A673 (cell line): Measurements from ENCODE around the gene CCR6. TPM values are rescaled to one million over a fixed set of nuclear protein-coding genes. Genes with fewer than 3 reads are reported as not detected.

Source experiments
- BruUV-seq: library from RNA; stranded (reverse); fragments of 400-500 nt; replicated peaks from 2 replicates; lab custom pipeline; 2021; lab: Mats Ljungman, UMichigan
- CTCF ChIA-PET: fragments of 300-600 bp; sonication (Branson Sonifier 250); formaldehyde crosslinking; loops from one replicate; lab custom pipeline; 2022; ENCODE audit warnings: antibody characterized with exemption; lab: Charles Lee
- POLR2A ChIA-PET: fragments of 300-600 bp; sonication (Branson Sonifier 250); formaldehyde crosslinking; loops from one replicate; lab custom pipeline; 2022; ENCODE audit warnings: antibody characterized with exemption; ENCODE audit not compliant: low non-redundant PET; lab: Charles Lee
- DNase-seq: peaks from one replicate; pipeline ENCODE4 v3.0.0-alpha.2; 2015; ENCODE audit warnings: low spot score
- H3K27ac ChIP-seq: fragments of 200-600 bp; sonication (generic); 2 replicates; pipeline ENCODE4 v1.5.1; 2016; ENCODE audit warnings: mixed run types, low read depth, mild to moderate bottlenecking, mixed read lengths, antibody characterized with exemption, low read length; ENCODE audit not compliant: poor library complexity, severe bottlenecking
- H3K27me3 ChIP-seq: fragments of 200-600 bp; sonication (generic); replicated peaks from 2 replicates; pipeline ENCODE4 v1.6.1; 2017; ENCODE audit warnings: mixed run types, low read depth, mild to moderate bottlenecking, mixed read lengths, antibody characterized with exemption, low read length; ENCODE audit not compliant: insufficient read depth, poor library complexity
- H3K36me3 ChIP-seq: fragments of 200-600 bp; sonication (generic); 2 replicates; pipeline ENCODE4 v1.6.1; 2016; ENCODE audit warnings: mixed run types, mild to moderate bottlenecking, mixed read lengths, antibody characterized with exemption, low read length; ENCODE audit not compliant: insufficient read depth, poor library complexity, severe bottlenecking
- H3K4me1 ChIP-seq: fragments of 200-600 bp; sonication (generic); 2 replicates; pipeline ENCODE4 v1.6.1; 2017; ENCODE audit warnings: mixed run types, mild to moderate bottlenecking, mixed read lengths, antibody characterized with exemption, low read length; ENCODE audit not compliant: insufficient read depth, poor library complexity, severe bottlenecking
- H3K4me3 ChIP-seq: fragments of 200-600 bp; sonication (generic); 2 replicates; pipeline ENCODE4 v1.5.1; 2016; ENCODE audit warnings: low read depth, mixed run types, mild to moderate bottlenecking, mixed read lengths, low read length; ENCODE audit not compliant: poor library complexity, severe bottlenecking
- H3K9me3 ChIP-seq: fragments of 200-600 bp; sonication (generic); 2 replicates; pipeline ENCODE4 v1.6.1; 2016; ENCODE audit warnings: mixed run types, low read depth, mild to moderate bottlenecking, mixed read lengths, antibody characterized with exemption, low read length; ENCODE audit not compliant: poor library complexity, severe bottlenecking
- EZH2 ChIP-seq: fragments of 200-600 bp; sonication (generic); IDR thresholded peaks from 2 replicates; pipeline ENCODE4 v1.6.1; 2017; ENCODE audit warnings: borderline replicate concordance, low read depth, mild to moderate bottlenecking, mixed read lengths, antibody characterized with exemption, low read length; ENCODE audit not compliant: poor library complexity, severe bottlenecking
- intact Hi-C: fragments of 100-400 bp; cut with micrococcal nuclease; formaldehyde crosslinking; loops from one replicate; pipeline ENCODE4 v1.10.0; 2022; ENCODE audit not compliant: unreplicated experiment
- total RNA-seq: library from RNA; stranded (reverse); gene quantifications from 2 replicates; pipeline ENCODE4 v1.2.3, GENCODE V29; 2021
- TF ChIP-seq, protein P1 (sequence below): fragments of 300-800, 200-600 bp; sonication (generic); conservative IDR thresholded peaks from 2 replicates; pipeline ENCODE4 v1.5.1; 2017; ENCODE audit warnings: low read depth, mild to moderate bottlenecking, antibody characterized with exemption, low read length, moderate library complexity, mixed read lengths

CCR6 gene
- total RNA-seq, 1 experiment from 2014 or later: not detected

DNA sequence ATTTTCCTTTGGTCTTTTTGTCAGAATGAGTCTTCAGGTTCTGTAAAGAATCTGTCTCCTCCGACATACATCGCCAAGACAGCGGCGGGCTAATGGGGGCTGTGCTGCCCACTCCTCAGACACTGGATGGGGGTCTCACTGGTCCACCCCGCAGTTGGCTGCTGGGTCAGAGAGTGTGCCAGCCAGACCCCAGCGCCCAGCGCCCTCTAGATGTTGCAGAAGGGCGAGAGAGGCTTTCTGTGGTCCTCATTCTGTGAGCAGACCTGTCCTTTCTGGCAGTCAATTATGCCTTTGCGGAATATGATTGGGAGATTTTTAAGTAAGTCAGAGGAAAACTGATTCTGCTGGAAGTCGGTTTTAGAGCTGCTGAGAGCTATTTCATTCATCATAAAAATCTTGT, 7.8 kb upstream of the CCR6 start:
- intact Hi-C loops: no loop called here

GRCh38 chr6:167116109-167116837, 6.6 kb upstream of the CCR6 start:
- peaks cover 9% of the 10 kb centered on the region for H3K27me3 ChIP-seq
- H3K36me3 ChIP-seq: no peaks in the 10 kb centered on the region
- TF ChIP-seq EZH2: no peak
- TF ChIP-seq, protein P1, sequence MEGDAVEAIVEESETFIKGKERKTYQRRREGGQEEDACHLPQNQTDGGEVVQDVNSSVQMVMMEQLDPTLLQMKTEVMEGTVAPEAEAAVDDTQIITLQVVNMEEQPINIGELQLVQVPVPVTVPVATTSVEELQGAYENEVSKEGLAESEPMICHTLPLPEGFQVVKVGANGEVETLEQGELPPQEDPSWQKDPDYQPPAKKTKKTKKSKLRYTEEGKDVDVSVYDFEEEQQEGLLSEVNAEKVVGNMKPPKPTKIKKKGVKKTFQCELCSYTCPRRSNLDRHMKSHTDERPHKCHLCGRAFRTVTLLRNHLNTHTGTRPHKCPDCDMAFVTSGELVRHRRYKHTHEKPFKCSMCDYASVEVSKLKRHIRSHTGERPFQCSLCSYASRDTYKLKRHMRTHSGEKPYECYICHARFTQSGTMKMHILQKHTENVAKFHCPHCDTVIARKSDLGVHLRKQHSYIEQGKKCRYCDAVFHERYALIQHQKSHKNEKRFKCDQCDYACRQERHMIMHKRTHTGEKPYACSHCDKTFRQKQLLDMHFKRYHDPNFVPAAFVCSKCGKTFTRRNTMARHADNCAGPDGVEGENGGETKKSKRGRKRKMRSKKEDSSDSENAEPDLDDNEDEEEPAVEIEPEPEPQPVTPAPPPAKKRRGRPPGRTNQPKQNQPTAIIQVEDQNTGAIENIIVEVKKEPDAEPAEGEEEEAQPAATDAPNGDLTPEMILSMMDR: no peak
- ChIA-PET CTCF (no interaction called here), POLR2A (no interaction called here)
- no peak overlapping the region for H3K27ac ChIP-seq
- no TSS peak for BruUV-seq
- H3K4me1 ChIP-seq: no peaks in the 10 kb centered on the region
- H3K9me3 ChIP-seq: no peaks in the 10 kb centered on the region
- no peak overlapping the region for H3K4me3 ChIP-seq
- intact Hi-C loops: no loop called here
- no peak for DNase-seq

More for the DNA sequence above, 7.8 kb upstream of the CCR6 start:
- Histone ChIP-seq H3K4me3 (no peak overlapping the region), H3K27ac (no peak overlapping the region), H3K9me3 (no peaks in the 10 kb centered on the region), H3K4me1 (no peaks in the 10 kb centered on the region), H3K36me3 (no peaks in the 10 kb centered on the region), H3K27me3 (peaks cover 18% of the 10 kb centered on the region)
- BruUV-seq: no TSS peak
- TF ChIP-seq, protein P1: peak; percentile 20; the same call in 1 of the 2 replicates
- TF ChIP-seq EZH2: no peak
- DNase-seq: no peak
- ChIA-PET CTCF (no interaction called here), POLR2A (no interaction called here)

DNA sequence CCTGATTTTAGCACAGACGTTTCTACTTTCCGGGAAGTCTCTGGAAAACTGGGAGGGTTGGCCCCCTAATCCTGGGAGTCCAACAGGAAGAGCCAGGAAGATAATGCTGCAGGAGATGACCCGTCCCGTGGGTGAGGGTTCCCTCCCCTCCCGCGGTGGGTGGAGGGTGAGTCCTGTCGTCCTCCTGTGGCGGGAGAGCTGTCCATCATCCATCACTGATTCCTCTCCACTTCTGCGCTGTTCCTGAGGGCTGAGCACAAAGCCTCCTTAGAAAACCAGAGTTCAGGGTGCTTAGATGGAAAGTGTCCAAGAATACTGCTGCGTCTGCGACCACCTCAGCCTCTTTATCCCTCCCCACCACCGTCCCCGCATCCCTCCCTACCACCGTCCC, 6.1 kb upstream of the CCR6 start:
- Histone ChIP-seq H3K27me3 (peaks cover 5% of the 10 kb centered on the region), H3K36me3 (no peaks in the 10 kb centered on the region), H3K9me3 (no peaks in the 10 kb centered on the region), H3K4me3 (no peak overlapping the region), H3K27ac (no peak overlapping the region), H3K4me1 (no peaks in the 10 kb centered on the region)
- BruUV-seq: no TSS peak
- no peak for DNase-seq
- TF ChIP-seq, protein P1: no peak
- TF ChIP-seq EZH2: no peak
- intact Hi-C loops: no loop called here
- POLR2A ChIA-PET: no interaction called here
- CTCF ChIA-PET: no interaction called here
